SK-N-SH treated with all-trans-retinoic acid at 6 μM for 48 hours (cell line): ENCODE data around the gene CLMN.

ENCODE experiments used
- ATAC-seq: fragments of 200-7000 bp; cut with Tn5 transposase; 3 replicates; pipeline ENCODE4 v1.9.1; 2020; ENCODE audit warnings: mild to moderate bottlenecking, moderate library complexity
- ARNTL ChIP-seq: fragments of 450-650 bp; formaldehyde crosslinking; IDR thresholded peaks from 2 replicates; pipeline ENCODE4 v1.5.0; 2020; ENCODE audit warnings: low read depth, mild to moderate bottlenecking, moderate library complexity, borderline replicate concordance
- BACH2 ChIP-seq: fragments of 250-450 bp; sonication (Bioruptor Pico); IDR thresholded peaks from 2 replicates; pipeline ENCODE4 v1.9.0; 2021; ENCODE audit warnings: mild to moderate bottlenecking, borderline replicate concordance
- CREB5 ChIP-seq: fragments of 250-450 bp; sonication (Bioruptor Pico); IDR thresholded peaks from 2 replicates; pipeline ENCODE4 v1.5.1; 2020; ENCODE audit warnings: low read depth, mild to moderate bottlenecking, moderate library complexity
- CSDC2 ChIP-seq: fragments of 250-450 bp; sonication (Bioruptor Pico); IDR thresholded peaks from 2 replicates; pipeline ENCODE4 v1.5.0; 2020; ENCODE audit warnings: mild to moderate bottlenecking, moderate library complexity
- CSRNP3 ChIP-seq: fragments of 250-450 bp; sonication (Bioruptor Pico); IDR thresholded peaks from 2 replicates; pipeline ENCODE4 v1.5.1; 2021; ENCODE audit warnings: mild to moderate bottlenecking, moderate library complexity
- ESRRG ChIP-seq: fragments of 250-450 bp; sonication (Bioruptor Pico); IDR thresholded peaks from 2 replicates; pipeline ENCODE4 v1.6.1; 2021; ENCODE audit warnings: mild to moderate bottlenecking
- ISL1 ChIP-seq: fragments of 250-450 bp; sonication (Bioruptor Pico); IDR thresholded peaks from 2 replicates; pipeline ENCODE4 v2.1.2; 2022; ENCODE audit warnings: mild to moderate bottlenecking, moderate library complexity
- PATZ1 ChIP-seq: fragments of 250-450 bp; sonication (Bioruptor Pico); IDR thresholded peaks from 2 replicates; pipeline ENCODE4 v1.8.0; 2020; ENCODE audit warnings: mild to moderate bottlenecking, moderate library complexity, borderline replicate concordance
- POU6F1 ChIP-seq: fragments of 250-450 bp; sonication (Bioruptor Pico); IDR thresholded peaks from 2 replicates; pipeline ENCODE4 v1.8.0; 2021; ENCODE audit warnings: low read depth, mild to moderate bottlenecking, moderate library complexity, borderline replicate concordance
- PPARA ChIP-seq: fragments of 250-450 bp; sonication (Bioruptor Pico); IDR thresholded peaks from 2 replicates; pipeline ENCODE4 v1.5.0; 2020; ENCODE audit warnings: mild to moderate bottlenecking, borderline replicate concordance
- RARB ChIP-seq: fragments of 250-450 bp; sonication (Bioruptor Pico); IDR thresholded peaks from 2 replicates; pipeline ENCODE4 v1.8.0; 2021; ENCODE audit warnings: mild to moderate bottlenecking, moderate library complexity
- SNAI2 ChIP-seq: fragments of 250-450 bp; sonication (Bioruptor Pico); IDR thresholded peaks from 2 replicates; pipeline ENCODE4 v1.5.0; 2020; ENCODE audit warnings: mild to moderate bottlenecking, moderate library complexity
- TCF4 ChIP-seq: fragments of 250-450 bp; sonication (Bioruptor Pico); IDR thresholded peaks from 2 replicates; pipeline ENCODE4 v1.8.0; 2021; ENCODE audit warnings: mild to moderate bottlenecking, moderate library complexity, borderline replicate concordance
- TOX ChIP-seq: fragments of 250-450 bp; sonication (Bioruptor Pico); IDR thresholded peaks from 2 replicates; pipeline ENCODE4 v1.8.0; 2021; ENCODE audit warnings: mild to moderate bottlenecking, moderate library complexity, borderline replicate concordance
- TSHZ2 ChIP-seq: fragments of 250-450 bp; sonication (Bioruptor Pico); IDR thresholded peaks from 2 replicates; pipeline ENCODE4 v1.5.0; 2020; ENCODE audit warnings: mild to moderate bottlenecking, moderate library complexity
- ZFP3 ChIP-seq: fragments of 250-450 bp; sonication (Bioruptor Pico); IDR thresholded peaks from 2 replicates; pipeline ENCODE4 v1.5.0; 2020; ENCODE audit warnings: mild to moderate bottlenecking, moderate library complexity
- ZFP30 ChIP-seq: fragments of 450-650 bp; formaldehyde crosslinking; IDR thresholded peaks from 2 replicates; pipeline ENCODE4 v1.5.0; 2022; ENCODE audit warnings: mild to moderate bottlenecking, moderate library complexity
- ZNF565 ChIP-seq: fragments of 450-650 bp; formaldehyde crosslinking; conservative IDR thresholded peaks from 2 replicates; pipeline ENCODE4 v1.5.0; 2020; ENCODE audit warnings: low read depth, mild to moderate bottlenecking, moderate library complexity
- ZNF8 ChIP-seq: fragments of 450-650 bp; formaldehyde crosslinking; IDR thresholded peaks from 2 replicates; pipeline ENCODE4 v1.5.0; 2020; ENCODE audit warnings: mild to moderate bottlenecking, moderate library complexity

The CLMN gene

GRCh38 chr14:95304342-95304741 lies 15.4 kb downstream of the CLMN start:
- no peak for ATAC-seq

GRCh38 chr14:95303552-95303951 lies 16.2 kb downstream of the CLMN start:
- ATAC-seq: no peak
- TF ChIP-seq RARB (CRISPR knock-in tag) (no peak), ISL1 (no peak), BACH2 (CRISPR knock-in tag) (no peak), PPARA (CRISPR knock-in tag) (no peak), TCF4 (CRISPR knock-in tag) (peak; percentile 54; the same call in 1 of the 2 replicates)

More at GRCh38 chr14:95304342-95304741, 15.4 kb downstream of the CLMN start:
- TF ChIP-seq TOX (CRISPR knock-in tag): no peak
- TF ChIP-seq CSDC2 (CRISPR knock-in tag): no peak
- no peak for TF ChIP-seq SNAI2
- TF ChIP-seq POU6F1 (CRISPR knock-in tag): no peak
- no peak for TF ChIP-seq ZNF565
- TF ChIP-seq PATZ1 (CRISPR knock-in tag): no peak
- no peak for TF ChIP-seq ZFP3
- no peak for TF ChIP-seq TCF4 (CRISPR knock-in tag)
- TF ChIP-seq ZNF8 (CRISPR knock-in tag): no peak
- TF ChIP-seq ESRRG (CRISPR knock-in tag): no peak
- TF ChIP-seq ZFP30 (CRISPR knock-in tag): no peak
- TF ChIP-seq CREB5 (CRISPR knock-in tag): no peak

- ATAC-seq: no peak
- TF ChIP-seq ZNF565 (no peak), PPARA (CRISPR knock-in tag) (no peak), ARNTL (CRISPR knock-in tag) (no peak), CREB5 (CRISPR knock-in tag) (no peak)
These were observed 16.8 kb downstream of the CLMN start for GRCh38 chr14:95302667-95303506.

- ATAC-seq: no peak
- no peak for TF ChIP-seq TCF4 (CRISPR knock-in tag)
- no peak for TF ChIP-seq RARB (CRISPR knock-in tag)
- no peak for TF ChIP-seq CSRNP3 (CRISPR knock-in tag)
- TF ChIP-seq PPARA (CRISPR knock-in tag): no peak
- TF ChIP-seq CSDC2 (CRISPR knock-in tag): no peak
- TF ChIP-seq ARNTL (CRISPR knock-in tag): no peak
- TF ChIP-seq ZNF565: no peak
- TF ChIP-seq TSHZ2 (CRISPR knock-in tag): no peak
- no peak for TF ChIP-seq ISL1
- no peak for TF ChIP-seq ZFP30 (CRISPR knock-in tag)
- no peak for TF ChIP-seq POU6F1 (CRISPR knock-in tag)
- no peak for TF ChIP-seq ESRRG (CRISPR knock-in tag)
These were observed 18.1 kb downstream of the CLMN start for GRCh38 chr14:95301527-95302187.
